ENCODE data around the gene ESPNL. TPM values are rescaled to one million over a fixed set of nuclear protein-coding genes. Genes with fewer than 3 reads are reported as not detected.
A peak's percentile ranks its signal among the peaks of the same experiment; 100 is the strongest.

ESPNL gene
- total and polyA plus RNA-seq, 10 donors = 0.65 to 6.2 (median 1.7) TPM

GRCh38 chr2:238129166-238130010 is 29.2 kb downstream of the ESPNL start:
- intact Hi-C loops (cut with DNase I; ENCODE audit: low total_unique reads) = no loop called here
- 86 to 93% (median 92%) methylated on average over 22 of the region's 22 CpGs for WGBS, 5 donors
- Histone ChIP-seq H3K27ac (no peak overlapping the region), H3K4me3 (no peak overlapping the region), H3K27me3 (replicated peaks in 1 of 7) (peaks cover 0 to 5% (median 0%) of the 10 kb centered on the region in 7 donors), H3K4me1 (peaks cover 0 to 6% (median 2%) of the 10 kb centered on the region in 6 donors), H3K9me3 (no peaks in the 10 kb centered on the region), H3K36me3 (no peaks in the 10 kb centered on the region)
- no peak for TF ChIP-seq POLR2AphosphoS5 (IDR thresholded peaks at IDR 0.05)
- no peak for TF ChIP-seq POLR2A (IDR thresholded peaks at IDR 0.05)
- TF ChIP-seq, protein P1, sequence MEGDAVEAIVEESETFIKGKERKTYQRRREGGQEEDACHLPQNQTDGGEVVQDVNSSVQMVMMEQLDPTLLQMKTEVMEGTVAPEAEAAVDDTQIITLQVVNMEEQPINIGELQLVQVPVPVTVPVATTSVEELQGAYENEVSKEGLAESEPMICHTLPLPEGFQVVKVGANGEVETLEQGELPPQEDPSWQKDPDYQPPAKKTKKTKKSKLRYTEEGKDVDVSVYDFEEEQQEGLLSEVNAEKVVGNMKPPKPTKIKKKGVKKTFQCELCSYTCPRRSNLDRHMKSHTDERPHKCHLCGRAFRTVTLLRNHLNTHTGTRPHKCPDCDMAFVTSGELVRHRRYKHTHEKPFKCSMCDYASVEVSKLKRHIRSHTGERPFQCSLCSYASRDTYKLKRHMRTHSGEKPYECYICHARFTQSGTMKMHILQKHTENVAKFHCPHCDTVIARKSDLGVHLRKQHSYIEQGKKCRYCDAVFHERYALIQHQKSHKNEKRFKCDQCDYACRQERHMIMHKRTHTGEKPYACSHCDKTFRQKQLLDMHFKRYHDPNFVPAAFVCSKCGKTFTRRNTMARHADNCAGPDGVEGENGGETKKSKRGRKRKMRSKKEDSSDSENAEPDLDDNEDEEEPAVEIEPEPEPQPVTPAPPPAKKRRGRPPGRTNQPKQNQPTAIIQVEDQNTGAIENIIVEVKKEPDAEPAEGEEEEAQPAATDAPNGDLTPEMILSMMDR (IDR thresholded peaks at IDR 0.05 in 8 of 11, conservative IDR thresholded peaks at IDR 0.05 in 3 of 11) = no peak
- DNase-seq = peak; percentile 59

- peak; percentile 71 for DNase-seq
These were observed 30.1 kb downstream of the ESPNL start for GRCh38 chr2:238130111-238130695.

DNA sequence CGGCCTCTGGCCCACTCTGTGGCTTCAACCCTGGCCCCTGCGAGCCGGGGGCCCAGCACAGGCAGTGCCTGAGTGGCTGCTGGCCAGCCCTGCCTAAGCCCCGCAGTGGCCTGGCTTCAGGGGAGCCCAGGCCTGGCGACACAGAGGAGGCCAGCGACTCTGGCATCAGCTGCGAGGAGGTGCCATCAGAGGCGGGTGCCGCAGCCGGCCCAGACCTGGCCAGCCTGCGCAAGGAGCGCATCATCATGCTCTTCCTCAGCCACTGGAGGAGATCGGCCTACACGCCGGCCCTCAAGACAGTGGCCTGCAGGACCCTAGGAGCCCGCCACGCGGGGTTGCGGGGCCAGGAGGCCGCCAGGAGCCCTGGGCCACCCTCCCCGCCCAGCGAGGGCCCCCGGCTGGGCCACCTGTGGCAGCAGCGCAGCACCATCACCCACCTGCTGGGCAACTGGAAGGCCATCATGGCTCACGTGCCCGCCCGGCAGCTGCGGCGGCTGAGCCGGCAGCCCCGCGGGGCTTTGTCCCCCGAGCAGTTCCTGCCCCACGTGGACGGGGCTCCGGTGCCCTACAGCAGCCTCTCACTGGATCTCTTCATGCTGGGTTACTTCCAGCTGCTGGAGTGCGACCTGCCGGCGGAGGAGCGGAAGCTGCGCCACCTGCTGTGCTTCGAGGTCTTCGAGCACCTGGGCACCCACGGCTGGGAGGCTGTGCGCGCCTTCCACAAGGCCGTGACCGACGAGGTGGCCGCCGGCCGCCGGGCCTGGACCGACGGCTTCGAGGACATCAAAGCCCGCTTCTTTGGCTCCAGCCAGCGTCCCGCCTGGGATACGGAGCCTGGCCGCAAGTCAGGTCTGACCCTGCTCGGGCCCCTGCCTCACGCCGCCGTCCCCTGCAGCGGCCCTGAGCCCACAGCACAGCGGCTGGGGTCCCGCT is 30.8 kb downstream of the ESPNL start:
- Histone ChIP-seq H3K4me1 (peaks cover 0 to 6% (median 2%) of the 10 kb centered on the region in 6 donors), H3K36me3 (no peaks in the 10 kb centered on the region), H3K9me3 (no peaks in the 10 kb centered on the region), H3K27ac (no peak overlapping the region), H3K27me3 (replicated peaks in 1 of 7) (peaks cover 0 to 5% (median 0%) of the 10 kb centered on the region in 7 donors), H3K4me3 (no peak overlapping the region)
- 89 to 95% (median 91%) methylated on average over 24 to 68 of the region's 68 CpGs for WGBS, 5 donors
- intact Hi-C loops (cut with DNase I; ENCODE audit: low total_unique reads) = no loop called here
- peak; percentile 68 for DNase-seq
- TF ChIP-seq POLR2AphosphoS5 (IDR thresholded peaks at IDR 0.05) (no peak), POLR2A (IDR thresholded peaks at IDR 0.05) (no peak)
- TF ChIP-seq, protein P1 (IDR thresholded peaks at IDR 0.05 in 8 of 11, conservative IDR thresholded peaks at IDR 0.05 in 3 of 11) = no peak

More at GRCh38 chr2:238130111-238130695, 30.1 kb downstream of the ESPNL start:
- peaks cover 0 to 6% (median 2%) of the 10 kb centered on the region in 6 donors for H3K4me1 ChIP-seq
- intact Hi-C loops (cut with DNase I; ENCODE audit: low total_unique reads) = no loop called here
- whole genome bisulfite sequencing, 5 donors = 86 to 95% (median 89%) methylated on average over 18 to 28 of the region's 28 CpGs
- H3K36me3 ChIP-seq = no peaks in the 10 kb centered on the region
- no peak overlapping the region for H3K27ac ChIP-seq
- TF ChIP-seq POLR2A (IDR thresholded peaks at IDR 0.05) = no peak
- no peak for TF ChIP-seq POLR2AphosphoS5 (IDR thresholded peaks at IDR 0.05)
- TF ChIP-seq, protein P1 (IDR thresholded peaks at IDR 0.05 in 8 of 11, conservative IDR thresholded peaks at IDR 0.05 in 3 of 11) = no peak
- H3K27me3 ChIP-seq (replicated peaks in 1 of 7) = peaks cover 0 to 5% (median 0%) of the 10 kb centered on the region in 7 donors
- no peak overlapping the region for H3K4me3 ChIP-seq
- no peaks in the 10 kb centered on the region for H3K9me3 ChIP-seq

All from spleen (tissue), 11 donors.